Glutamatergic neuron (in vitro differentiated cells): ENCODE results near the gene TMA16. TPM values are rescaled to one million over a fixed set of nuclear protein-coding genes. Genes with fewer than 3 reads are reported as not detected.

Experiments used
- DNase-seq: peaks from one replicate; pipeline ENCODE4 v3.0.0; 2022
- H3K27ac Mint-ChIP-seq: one replicate; pipeline ENCODE4 v1.8.0; 2020; ENCODE audit warnings: mild to moderate bottlenecking, mixed read lengths, inconsistent platforms; ENCODE audit not compliant: unreplicated experiment
- H3K27me3 Mint-ChIP-seq: one replicate; pipeline ENCODE4 v1.8.0; 2020; ENCODE audit warnings: mild to moderate bottlenecking, moderate library complexity, mixed read lengths, inconsistent platforms; ENCODE audit not compliant: unreplicated experiment
- H3K36me3 Mint-ChIP-seq: one replicate; pipeline ENCODE4 v1.8.0; 2020; ENCODE audit warnings: mild to moderate bottlenecking, mixed read lengths, inconsistent platforms; ENCODE audit not compliant: unreplicated experiment
- H3K4me1 Mint-ChIP-seq: one replicate; pipeline ENCODE4 v1.8.0; 2020; ENCODE audit warnings: mild to moderate bottlenecking, low read depth, mixed read lengths, inconsistent platforms; ENCODE audit not compliant: unreplicated experiment
- H3K4me3 Mint-ChIP-seq: one replicate; pipeline ENCODE4 v1.8.0; 2020; ENCODE audit warnings: mild to moderate bottlenecking, mixed read lengths, inconsistent platforms; ENCODE audit not compliant: unreplicated experiment
- H3K9me3 Mint-ChIP-seq: one replicate; pipeline ENCODE4 v1.8.0; 2020; ENCODE audit warnings: mild to moderate bottlenecking, moderate library complexity, mixed read lengths, inconsistent platforms; ENCODE audit not compliant: unreplicated experiment
- total RNA-seq: library from RNA; stranded (reverse); fragmentation: NEBNext Ultra II Directional; extraction: Animal tissue kit (Norgen Biotek cat#: 25700); gene quantifications from one replicate; pipeline ENCODE4 v1.2.1, GENCODE V29; 2021; ENCODE audit not compliant: unreplicated experiment
- TF ChIP-seq, protein P1 (sequence below): fragments of 200-600 bp; sonication (generic); IDR thresholded peaks from one replicate; pipeline ENCODE4 v1.5.0; 2021; ENCODE audit not compliant: partially characterized antibody, unreplicated experiment

Gene TMA16
- total RNA-seq, 1 donor from 2014 or later, result 30.8 TPM

DNA sequence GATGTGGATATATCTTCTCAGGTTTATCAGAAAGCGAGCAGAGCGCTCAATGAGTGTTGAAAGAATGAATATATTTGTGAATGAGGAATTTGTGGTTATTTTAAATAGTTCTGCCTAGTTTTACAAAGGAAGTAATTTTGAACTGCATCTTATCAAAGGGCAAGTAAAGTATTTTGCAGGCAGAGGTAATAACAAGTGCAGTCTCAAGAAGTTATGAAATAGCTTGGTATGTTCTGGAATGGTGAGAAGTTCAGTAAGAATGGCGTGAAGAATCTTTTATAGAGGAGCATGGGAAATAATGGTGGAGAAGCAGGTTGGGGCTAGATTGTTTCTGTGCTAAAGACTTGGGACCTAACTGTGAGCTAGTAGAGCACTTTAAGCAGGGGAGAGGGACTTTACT lies 10.9 kb downstream of the TMA16 start:
- peaks cover 2% of the 10 kb centered on the region for H3K9me3 Mint-ChIP-seq
- TF ChIP-seq, protein P1, sequence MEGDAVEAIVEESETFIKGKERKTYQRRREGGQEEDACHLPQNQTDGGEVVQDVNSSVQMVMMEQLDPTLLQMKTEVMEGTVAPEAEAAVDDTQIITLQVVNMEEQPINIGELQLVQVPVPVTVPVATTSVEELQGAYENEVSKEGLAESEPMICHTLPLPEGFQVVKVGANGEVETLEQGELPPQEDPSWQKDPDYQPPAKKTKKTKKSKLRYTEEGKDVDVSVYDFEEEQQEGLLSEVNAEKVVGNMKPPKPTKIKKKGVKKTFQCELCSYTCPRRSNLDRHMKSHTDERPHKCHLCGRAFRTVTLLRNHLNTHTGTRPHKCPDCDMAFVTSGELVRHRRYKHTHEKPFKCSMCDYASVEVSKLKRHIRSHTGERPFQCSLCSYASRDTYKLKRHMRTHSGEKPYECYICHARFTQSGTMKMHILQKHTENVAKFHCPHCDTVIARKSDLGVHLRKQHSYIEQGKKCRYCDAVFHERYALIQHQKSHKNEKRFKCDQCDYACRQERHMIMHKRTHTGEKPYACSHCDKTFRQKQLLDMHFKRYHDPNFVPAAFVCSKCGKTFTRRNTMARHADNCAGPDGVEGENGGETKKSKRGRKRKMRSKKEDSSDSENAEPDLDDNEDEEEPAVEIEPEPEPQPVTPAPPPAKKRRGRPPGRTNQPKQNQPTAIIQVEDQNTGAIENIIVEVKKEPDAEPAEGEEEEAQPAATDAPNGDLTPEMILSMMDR, result no peak
- peak overlapping the region; percentile 5 for H3K27ac Mint-ChIP-seq
- no peaks in the 10 kb centered on the region for H3K27me3 Mint-ChIP-seq
- H3K4me1 Mint-ChIP-seq, result peaks cover 12% of the 10 kb centered on the region
- no peak overlapping the region for H3K4me3 Mint-ChIP-seq
- no peaks in the 10 kb centered on the region for H3K36me3 Mint-ChIP-seq
- no peak for DNase-seq

DNA sequence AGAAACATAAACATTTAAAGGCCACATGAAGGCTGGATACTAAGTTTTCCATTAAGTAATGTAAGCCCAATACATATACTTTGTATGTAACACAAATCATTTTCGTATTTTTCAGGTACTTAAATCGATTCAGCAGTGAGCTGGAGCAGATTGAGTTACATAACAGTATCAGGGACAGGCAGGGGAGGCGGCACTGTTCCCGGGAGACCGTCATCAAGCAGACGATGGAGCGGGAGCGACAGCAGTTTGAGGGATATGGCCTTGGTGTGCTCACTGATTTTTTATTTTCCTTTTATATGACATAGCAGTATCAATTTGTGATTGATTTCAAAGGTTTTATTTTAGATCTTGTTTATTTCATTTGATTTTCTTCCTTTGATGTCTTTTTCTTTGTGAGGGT lies 20.7 kb downstream of the TMA16 start:
- TF ChIP-seq, protein P1, result no peak
- no peaks in the 10 kb centered on the region for H3K9me3 Mint-ChIP-seq

DNA sequence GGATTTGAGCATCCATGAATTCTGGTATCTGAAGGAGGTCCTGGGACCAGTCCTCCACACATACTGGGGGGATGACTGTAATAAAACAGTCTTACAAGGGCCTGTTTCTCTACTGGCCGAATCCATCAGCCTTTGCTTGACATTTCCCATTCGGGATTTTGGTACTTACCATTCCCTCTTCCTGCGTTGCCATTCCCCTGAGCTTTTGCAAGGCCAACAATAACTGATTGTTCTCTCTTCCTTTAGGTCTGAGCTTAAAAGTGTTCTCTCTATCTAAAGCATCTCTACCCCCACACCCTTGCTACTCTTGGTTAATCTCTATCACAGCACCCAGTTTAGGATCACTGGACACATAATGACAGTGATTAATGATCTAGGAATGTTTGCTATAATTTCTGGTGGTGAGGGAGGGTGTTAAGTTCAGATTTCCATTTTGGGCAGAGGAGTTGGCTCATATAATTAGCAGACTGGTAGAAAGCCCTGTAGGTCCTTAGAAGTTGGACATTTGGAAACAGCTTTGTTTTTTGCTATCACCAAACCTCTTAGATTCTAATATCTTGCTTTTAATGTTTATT lies 29.4 kb downstream of the TMA16 start:
- H3K4me1 Mint-ChIP-seq, result peaks cover 16% of the 10 kb centered on the region
- peaks cover 2% of the 10 kb centered on the region for H3K27me3 Mint-ChIP-seq
- TF ChIP-seq, protein P1, result no peak
- H3K9me3 Mint-ChIP-seq, result no peaks in the 10 kb centered on the region
- no peak for DNase-seq
- H3K36me3 Mint-ChIP-seq, result no peaks in the 10 kb centered on the region
- H3K4me3 Mint-ChIP-seq, result no peak overlapping the region
- peak overlapping the region; percentile 44 for H3K27ac Mint-ChIP-seq

More for the DNA sequence above, 20.7 kb downstream of the TMA16 start:
- H3K27me3 Mint-ChIP-seq, result no peaks in the 10 kb centered on the region
- peaks cover 10% of the 10 kb centered on the region for H3K4me1 Mint-ChIP-seq
- no peaks in the 10 kb centered on the region for H3K36me3 Mint-ChIP-seq
- H3K4me3 Mint-ChIP-seq, result no peak overlapping the region
- no peak overlapping the region for H3K27ac Mint-ChIP-seq
- peak; percentile 61 for DNase-seq

DNA sequence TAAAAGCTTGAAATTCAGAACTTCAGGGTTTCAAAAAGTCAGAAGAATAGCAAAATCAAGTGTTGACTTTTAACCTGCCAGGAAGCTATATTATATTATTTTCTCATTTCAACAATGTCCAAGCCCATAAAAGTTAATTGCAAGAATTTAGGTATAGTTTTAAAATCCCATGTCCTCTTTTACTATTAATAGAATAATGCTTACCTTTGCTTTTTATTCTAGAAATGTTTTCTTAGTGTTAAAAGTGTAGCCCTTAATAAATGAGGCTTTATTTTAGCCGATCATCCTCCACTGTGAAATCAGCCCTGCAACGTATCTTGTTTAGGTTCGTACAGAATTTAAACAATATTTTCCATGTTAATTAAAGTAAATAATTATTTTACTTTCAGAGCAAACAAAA lies 31.5 kb downstream of the TMA16 start:
- Mint-ChIP-seq H3K36me3 (no peaks in the 10 kb centered on the region), H3K4me1 (peaks cover 16% of the 10 kb centered on the region), H3K27me3 (peaks cover 2% of the 10 kb centered on the region), H3K27ac (peak overlapping the region; percentile 63), H3K4me3 (no peak overlapping the region), H3K9me3 (no peaks in the 10 kb centered on the region)
- DNase-seq, result no peak
- TF ChIP-seq, protein P1, result no peak

DNA sequence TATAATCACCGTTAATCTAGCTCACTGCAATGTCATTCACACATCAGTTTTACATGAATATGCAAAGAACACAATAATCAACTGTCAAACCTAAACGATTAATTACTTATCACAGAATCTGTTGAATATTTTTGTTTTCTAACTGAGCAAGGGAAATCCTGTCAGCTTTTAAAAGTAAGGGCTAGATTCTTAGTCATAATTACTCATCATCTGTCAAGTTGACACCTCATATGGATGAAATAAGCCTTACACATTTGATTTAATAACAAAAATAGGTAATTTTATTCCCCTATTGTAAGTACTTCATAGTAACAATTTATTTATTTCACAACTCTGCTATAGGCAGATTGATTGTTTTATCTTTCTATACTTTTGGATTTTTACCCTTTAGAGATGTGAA lies 32.7 kb downstream of the TMA16 start:
- H3K9me3 Mint-ChIP-seq, result no peaks in the 10 kb centered on the region
- H3K4me1 Mint-ChIP-seq, result peaks cover 16% of the 10 kb centered on the region
- no peaks in the 10 kb centered on the region for H3K36me3 Mint-ChIP-seq
- H3K27ac Mint-ChIP-seq, result no peak overlapping the region
- no peak for DNase-seq
- H3K27me3 Mint-ChIP-seq, result peaks cover 2% of the 10 kb centered on the region
- TF ChIP-seq, protein P1, result no peak
- no peak overlapping the region for H3K4me3 Mint-ChIP-seq
